ENCODE data around the gene IL1RAP.
A peak's percentile ranks its signal among the peaks of the same experiment; 100 is the strongest.

Gene IL1RAP

DNA sequence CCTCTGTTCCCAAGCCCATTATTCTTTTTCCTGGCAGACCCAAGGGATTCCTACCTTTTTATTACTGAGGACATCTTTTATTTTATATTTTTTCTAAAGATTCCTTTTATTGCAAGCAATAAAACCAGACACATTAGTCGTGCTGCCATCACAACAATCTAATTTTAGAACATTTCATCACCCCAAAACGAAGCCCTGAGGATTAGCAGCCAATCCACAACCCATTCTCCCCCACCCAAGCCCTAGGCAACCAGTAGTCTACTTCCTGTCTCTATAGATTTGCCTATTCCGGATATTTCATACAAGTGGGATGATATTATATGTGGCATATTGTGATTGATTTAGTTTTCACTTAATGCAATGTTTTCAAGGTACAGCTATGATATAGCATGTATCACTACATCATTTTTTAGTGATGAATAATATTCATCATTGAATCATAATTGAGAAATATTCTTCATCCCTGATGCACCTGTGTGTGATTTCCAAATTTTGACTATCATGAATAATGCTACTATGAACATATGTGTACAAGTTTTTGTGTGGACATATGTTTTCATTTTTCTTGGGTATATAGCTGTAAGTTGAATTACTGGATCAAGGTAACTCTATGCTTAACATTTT is 65.7 kb downstream of the IL1RAP start:
- DNase-seq (ENCODE audit: low spot score), result no peak

DNA sequence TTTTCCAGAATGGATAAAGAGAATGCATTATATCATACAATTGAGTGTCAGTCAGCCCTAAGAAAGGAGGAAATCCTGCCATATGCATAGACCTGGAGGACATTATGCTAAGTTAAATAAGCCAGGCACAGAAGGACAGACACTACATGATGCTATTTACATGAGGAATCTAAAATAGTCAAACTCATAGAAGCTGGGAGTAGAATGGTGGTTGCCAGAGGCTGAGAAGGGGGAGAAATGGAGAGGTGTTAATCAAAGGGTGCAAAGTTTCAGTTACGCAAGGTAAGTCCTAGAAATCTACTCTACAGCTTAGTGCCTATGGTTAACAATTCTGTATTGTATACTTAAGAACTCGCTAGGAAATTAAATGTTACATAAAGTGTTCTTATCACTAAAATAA is 66.5 kb downstream of the IL1RAP start:
- no peak for DNase-seq (ENCODE audit: low spot score)

DNA sequence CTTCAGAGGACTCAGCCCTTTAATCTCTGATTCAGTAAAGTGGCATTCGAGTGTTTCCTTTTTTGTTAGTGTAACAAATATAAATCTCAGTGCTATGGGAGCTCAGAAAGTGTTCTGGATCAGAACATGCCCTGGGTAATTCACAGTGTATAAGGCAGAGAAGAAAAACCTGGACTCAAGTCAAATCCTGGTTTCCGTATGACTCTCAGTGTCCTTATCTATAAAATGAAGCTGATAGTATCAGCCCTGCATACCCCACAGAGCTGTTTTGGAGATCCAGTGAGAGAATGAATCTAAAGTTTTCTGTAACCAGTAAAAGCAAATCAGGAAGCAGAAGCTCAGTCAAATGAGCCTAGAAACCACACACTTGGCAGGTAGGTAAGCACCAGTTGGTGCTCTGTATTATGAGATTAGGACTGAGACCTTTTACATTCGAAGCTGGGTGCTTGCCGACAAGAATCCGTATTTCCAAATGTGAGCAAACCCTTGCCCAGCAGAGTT is 67.2 kb downstream of the IL1RAP start:
- DNase-seq (ENCODE audit: low spot score), result peak; percentile 15

DNA sequence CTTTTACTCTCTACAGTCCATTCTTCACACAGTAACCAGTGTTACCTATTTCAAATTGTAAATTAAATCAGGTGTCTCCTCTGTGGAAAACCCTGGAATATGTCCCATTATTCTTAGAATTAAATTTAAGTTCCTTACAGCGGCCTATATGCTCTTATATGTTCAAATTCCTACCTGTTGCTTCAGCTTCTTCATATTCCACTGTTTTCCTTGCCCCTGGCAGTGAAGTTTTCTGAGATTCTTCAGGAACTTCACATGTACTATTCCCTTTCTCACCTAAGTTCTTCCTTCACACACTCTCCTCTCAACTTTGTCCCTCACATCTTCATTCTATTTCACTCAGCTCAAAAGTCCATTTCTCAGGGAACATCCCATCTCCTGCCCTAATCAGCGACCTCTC is 68.8 kb downstream of the IL1RAP start:
- DNase-seq (ENCODE audit: low spot score), result no peak

DNA sequence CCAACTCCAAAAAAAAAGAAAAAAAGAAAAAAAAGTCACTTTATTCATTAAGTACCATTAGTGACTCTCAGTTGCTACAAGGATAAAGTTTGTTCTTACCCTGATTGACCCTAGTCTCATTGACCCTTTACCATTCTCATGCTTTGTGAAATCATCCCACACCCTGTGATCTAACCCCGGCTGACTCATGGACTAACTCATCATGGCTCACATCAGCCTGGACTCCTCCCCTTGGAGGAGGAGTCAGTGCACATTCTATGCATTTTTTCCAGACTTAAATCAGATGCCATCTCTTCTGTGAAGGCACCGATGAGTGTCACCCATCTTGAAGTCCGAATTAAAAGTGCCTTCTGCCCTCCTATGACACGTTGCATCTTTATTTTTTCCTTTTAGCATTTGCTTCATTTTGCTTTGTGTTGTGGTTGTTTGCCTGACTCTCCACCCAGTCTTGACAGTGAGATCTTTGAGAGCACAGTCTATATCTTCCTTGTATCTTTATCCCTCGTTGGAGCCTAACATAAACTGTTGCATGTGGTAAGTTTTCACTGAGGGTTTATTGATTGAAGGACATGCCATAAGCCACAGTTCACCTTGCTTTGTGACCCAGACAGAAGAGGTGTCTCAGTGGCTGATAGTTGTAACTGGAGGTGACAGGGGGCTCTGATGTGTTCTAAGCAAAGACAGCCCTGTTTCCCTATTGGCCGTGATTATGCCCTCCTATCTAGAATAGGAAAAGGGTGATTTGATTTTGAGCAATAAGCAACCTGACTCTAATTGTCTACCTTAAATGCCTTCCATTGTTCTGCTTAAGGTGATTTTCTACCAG is 72.1 kb downstream of the IL1RAP start:
- DNase-seq (ENCODE audit: low spot score), result peak; percentile 90

DNA sequence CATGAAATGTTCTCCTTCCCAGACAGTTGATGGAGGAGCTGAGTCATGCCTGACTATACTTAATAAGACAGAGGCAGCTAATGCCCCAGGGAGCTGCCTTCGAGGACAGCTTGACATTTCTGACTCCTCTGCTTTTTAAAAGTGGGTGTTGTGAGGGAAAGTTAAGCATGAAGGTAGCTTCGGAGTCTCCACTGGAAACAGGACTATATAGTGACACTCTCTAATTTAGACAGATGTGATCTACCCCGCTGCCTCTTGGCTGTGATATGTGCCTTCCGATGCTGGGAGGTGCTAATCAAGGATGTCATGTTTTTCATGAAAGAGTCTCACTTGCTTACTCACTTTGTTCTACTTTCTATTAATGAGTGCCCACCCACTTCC is 72.7 kb downstream of the IL1RAP start:
- DNase-seq (ENCODE audit: low spot score), result peak; percentile 23

DNA sequence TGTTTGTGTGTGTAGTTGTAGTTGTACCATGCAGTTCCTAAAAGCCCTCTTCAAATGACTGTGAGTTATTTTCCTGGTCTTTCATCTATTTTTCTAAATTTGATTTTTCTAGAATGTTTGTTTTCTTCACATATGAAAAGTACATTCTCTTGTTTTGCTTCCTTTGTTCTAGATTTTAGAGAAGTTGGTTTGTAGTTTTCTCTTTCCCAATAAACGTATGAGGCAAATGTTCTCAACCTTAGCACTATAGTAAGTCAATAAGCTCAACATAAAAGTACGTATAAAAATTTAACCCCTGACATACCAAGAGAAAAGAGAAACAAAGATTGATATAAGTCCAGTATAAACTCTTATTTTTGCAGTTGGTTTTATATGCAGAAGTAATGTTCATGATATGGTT is 74.7 kb downstream of the IL1RAP start:
- no peak for DNase-seq (ENCODE audit: low spot score)

DNA sequence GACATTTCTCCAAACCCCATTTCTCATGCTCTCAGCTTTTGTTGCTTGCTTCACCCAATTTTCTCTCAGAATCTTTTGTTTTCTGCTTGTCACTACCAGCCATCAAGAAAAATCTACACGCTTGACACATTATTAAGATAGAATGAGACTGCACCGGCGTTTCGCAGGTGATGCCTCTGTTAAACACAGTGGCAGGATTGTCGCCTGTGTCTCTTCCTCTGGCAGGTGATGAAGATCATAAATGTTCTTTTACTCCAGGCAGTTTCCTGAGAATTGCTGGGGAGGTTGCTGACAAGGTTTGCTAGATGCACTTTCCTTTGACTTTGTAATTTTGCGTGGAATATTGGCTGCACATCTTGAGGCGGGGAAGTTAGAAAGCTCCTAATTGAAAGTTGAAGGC is 75.4 kb downstream of the IL1RAP start:
- DNase-seq (ENCODE audit: low spot score), result no peak

DNA sequence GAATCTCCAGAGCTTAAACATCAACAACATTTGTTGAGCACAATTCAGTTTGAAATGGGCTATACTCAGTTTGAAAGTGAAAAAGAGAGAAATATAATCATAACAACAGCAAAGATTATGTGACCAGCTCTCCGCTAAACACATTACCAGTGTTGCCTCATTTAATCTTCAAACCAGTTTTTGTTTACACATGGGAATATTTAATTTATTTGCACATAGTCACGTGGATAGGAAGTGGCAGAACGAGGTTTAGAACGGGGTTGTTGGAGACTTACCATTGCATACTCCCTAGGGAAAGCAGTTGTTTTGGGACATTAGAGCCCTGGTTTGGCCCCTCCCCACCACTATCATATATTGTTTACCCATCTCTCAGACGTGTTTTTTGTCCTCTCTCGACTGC is 77.2 kb downstream of the IL1RAP start:
- no peak for DNase-seq (ENCODE audit: low spot score)

DNA sequence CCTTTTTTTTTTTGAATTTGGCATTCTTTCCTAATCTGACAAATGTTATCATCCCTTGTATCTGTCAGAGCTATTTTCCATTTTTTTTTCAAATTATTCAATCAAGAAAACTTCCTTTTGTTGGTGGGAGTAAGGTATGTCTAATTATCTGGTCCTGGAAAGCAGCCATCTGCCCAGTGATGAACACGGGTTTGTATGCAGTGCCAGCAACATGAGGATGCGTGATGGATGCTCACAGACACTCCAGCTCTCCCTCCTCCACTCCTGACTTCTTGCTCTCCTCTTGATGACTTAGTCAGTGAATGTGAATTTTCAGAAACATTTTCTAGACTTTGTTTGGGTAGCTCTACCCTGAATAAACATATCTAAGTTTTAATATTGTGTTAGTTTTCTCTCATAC is 79.2 kb downstream of the IL1RAP start:
- no peak for DNase-seq (ENCODE audit: low spot score)

DNA sequence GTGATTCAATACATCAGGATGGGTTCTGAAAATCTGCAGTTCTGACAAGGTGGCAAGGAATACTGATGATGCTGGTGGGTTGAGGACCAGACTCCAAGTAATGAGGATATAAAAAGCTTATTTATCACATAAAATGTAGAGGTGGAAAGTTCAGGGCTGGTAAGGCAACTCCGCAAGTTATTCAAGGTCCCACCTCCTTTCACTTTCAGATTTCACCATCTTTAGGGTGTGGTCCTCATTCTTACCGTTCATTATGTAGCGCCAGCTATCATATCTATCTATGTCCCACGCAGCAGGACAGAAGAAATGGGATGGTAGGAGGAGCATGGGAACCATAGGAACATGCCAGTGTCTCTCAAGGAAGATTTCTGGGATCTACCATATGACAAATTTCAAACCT is 80.3 kb downstream of the IL1RAP start:
- no peak for DNase-seq (ENCODE audit: low spot score)

DNA sequence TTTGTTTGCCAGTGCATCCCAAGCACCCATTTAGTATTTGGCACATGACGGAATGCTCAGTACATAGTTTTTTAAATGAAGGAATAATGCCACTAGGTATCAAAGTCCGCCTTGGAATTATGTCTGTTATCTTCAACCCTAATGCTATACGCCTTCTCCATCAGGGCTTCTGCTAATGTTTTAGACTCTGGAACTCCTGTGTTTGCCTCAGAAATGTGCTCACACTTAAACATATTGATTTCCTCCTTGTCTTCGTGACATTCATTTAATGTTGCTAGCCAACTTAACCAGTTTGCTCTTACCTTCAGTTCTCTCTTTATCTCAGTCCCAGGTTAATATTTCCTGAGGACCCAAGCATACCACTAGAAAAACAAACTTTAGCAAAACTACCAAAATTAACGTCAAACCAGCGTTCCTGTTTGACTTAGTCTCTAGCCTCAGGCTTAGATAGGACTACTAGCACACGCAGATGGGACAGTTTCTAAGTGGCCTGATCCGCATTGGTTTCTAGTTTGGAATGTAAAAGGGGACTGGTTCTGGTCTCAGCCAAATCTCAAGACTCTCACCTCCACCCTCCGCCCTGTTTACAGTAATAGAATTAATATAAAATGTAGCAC is 81.4 kb downstream of the IL1RAP start:
- no peak for DNase-seq (ENCODE audit: low spot score)

DNA sequence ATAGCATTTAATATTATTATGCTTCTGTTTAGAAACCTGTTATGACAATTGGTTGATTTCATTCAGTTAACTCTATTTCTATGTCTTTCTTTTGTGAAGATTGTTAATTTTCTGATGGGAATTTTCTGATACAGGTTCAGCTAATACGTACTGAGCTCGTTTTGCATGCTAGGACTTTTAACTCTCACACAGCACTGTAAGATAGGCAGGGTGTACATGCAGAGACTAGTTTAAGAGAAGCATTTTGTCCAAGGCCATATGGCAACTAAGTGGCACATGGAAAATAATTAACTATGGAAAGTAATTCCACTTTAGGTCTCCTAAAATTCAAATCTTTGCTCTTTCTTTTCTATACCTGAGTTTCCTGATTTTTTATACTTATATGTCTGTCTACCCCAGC is 81.9 kb downstream of the IL1RAP start:
- no peak for DNase-seq (ENCODE audit: low spot score)

DNA sequence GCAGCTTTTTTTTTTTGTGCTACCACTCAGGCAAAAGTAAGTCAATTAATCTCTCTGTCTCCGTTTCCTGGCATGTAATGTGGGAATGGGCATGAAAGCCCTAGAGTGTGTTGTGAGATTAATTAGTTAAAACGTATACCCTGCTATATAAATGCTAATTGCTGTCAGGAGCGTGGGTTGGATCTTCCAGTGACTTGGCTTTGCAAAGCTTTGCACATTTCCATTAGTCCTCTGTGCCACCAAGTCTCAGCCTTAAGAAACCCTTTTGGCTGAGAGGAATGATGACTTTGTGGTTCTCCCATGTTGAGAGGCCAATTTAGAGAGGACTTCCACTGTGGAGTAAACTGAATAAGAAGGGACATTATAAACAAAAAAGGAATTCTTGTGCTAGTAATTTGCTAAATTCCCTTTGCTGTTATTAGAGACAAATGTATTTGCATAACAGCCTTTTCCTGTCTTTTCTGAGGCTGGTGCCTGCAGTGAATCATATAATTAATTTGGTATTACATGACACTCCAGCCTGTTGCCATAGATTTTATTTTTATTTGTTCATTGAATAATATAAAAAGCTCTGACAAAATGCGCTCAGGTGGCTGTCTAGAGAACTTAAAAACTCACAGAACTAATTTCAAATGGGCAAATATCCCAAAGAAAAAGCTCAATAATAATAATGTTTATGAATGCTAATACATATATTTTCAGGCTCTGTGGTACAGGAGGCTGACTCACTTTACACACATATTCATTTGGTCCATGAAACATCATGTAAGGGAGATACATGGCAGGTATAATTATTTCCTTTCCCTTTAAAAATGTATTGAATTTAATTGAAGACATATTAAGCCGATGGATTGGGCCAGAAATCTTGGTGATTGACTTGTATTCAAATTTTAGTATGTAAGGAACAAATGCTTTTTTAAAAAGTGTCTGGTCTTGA is 82.7 kb downstream of the IL1RAP start:
- DNase-seq (ENCODE audit: low spot score), result no peak

DNA sequence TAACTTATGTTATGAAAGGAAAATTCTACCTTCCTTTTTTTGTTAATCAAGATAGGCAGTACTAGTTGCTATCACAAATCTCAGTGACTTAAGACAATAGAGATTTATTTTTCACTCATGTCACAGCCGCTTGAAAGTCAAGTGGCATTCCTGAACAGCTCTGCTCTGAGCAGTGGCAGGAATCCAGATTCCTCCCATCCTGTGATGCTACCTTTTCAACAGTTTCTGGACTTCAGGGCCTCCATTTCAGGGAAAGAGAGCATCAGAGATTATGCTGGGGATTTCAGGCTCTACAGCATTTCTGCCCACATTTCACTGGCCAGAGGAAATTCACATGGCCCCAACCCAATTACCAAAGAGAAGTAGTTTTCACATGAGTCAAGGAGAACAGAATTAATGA is 83.4 kb downstream of the IL1RAP start:
- no peak for DNase-seq (ENCODE audit: low spot score)

DNA sequence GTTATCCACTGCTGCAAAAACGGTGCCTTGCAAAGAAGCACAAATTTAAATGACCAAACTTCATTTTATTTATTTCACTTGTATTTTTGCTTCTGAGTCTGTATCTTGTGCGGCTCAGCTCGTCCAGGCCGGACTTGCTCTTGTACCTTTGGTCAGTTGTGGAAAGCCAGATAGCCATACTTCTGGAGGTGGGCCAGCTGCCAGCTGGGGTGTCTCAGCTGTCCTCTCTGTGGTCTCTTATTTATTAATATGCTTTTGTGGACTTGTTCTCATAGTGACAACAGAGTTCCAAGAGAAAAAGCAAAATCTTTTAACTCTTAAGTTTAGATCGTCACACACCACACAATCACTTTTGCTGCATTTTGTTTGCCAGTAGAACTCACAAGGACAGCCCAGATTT is 87.7 kb downstream of the IL1RAP start:
- no peak for DNase-seq (ENCODE audit: low spot score)

DNA sequence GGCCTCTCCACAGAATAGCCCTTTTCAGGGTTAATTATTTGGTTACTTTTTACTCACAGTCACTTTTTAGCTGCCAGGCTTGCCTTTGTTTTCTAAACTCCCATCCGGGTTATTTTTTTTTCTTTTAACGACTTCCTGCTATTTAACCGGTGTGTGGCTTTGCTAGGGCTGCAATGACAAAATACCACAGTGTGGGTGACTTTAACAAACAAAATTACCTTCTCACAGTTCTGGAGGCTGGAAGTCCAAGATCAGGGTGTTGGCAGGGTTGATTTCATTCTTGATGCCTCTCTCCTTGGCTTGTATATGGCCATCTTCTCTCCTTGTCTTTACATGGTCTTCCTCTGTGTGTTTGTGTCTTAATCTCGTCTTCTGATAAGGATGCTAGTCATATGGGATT is 91.5 kb downstream of the IL1RAP start:
- DNase-seq (ENCODE audit: low spot score), result no peak

DNA sequence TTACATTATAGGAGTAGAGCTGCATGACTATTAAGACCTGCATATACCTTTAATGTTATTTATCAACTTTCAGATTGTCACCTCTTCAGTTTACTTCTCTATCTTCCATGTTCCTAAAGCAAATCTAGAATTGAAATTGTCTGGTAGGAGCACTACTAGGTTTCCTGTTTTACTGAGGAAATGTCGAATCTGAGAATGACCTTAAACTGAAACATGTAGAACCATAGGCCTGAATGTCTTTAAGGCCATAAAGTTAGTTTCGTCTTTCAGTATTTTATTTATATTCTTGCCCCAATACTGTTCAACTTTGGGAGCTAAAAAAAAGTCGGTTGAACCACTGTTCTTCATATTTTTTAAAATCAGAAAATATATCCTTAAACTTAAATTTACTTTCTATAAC is 92.7 kb downstream of the IL1RAP start:
- no peak for DNase-seq (ENCODE audit: low spot score)

DNA sequence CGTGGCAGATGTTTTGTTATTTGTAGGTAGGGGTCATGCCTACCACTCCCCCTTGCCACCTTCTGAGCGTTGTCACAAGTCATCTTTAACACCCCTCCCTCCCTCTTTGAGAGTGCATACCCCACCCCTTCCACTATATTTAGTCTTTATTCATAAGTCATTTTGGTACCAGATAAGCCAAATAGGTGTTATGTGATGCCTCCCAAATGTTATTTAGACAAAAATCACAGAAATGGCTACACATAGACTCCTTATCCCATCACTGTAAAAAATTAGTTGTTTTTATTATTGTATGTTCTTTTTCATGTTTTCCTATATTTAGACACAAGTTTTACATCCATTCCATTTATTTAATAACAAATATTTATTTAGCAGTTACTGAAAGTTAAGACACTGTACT is 93.1 kb downstream of the IL1RAP start:
- no peak for DNase-seq (ENCODE audit: low spot score)

DNA sequence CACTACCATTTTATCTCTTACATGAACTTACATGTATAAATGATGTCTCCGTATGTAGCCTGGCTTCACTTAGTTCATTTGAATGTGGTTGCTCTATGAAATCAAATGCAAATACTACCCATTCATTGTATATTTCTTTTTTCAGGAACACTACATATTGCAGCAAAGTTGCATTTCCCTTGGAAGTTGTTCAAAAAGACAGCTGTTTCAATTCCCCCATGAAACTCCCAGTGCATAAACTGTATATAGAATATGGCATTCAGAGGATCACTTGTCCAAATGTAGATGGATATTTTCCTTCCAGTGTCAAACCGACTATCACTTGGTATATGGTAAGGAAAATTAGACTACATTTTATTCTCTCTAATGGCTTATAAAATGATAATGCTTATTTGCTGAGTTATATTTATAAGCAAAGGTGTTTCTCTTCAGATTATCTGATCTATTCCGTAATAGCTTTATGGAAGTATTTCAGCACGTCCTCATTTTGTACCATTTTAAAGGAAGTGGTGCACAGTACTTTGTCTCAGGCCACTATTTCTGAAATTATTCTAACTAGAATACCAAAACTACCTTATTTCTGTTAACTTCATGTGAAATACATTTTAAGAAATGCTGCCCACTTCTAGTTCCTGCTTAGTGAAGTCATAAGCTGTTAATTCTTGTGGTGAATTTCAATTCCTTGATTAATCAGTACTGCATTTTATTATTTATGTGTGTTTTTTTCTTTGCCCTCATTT is 95.1 kb downstream of the IL1RAP start:
- DNase-seq (ENCODE audit: low spot score), result no peak

DNA sequence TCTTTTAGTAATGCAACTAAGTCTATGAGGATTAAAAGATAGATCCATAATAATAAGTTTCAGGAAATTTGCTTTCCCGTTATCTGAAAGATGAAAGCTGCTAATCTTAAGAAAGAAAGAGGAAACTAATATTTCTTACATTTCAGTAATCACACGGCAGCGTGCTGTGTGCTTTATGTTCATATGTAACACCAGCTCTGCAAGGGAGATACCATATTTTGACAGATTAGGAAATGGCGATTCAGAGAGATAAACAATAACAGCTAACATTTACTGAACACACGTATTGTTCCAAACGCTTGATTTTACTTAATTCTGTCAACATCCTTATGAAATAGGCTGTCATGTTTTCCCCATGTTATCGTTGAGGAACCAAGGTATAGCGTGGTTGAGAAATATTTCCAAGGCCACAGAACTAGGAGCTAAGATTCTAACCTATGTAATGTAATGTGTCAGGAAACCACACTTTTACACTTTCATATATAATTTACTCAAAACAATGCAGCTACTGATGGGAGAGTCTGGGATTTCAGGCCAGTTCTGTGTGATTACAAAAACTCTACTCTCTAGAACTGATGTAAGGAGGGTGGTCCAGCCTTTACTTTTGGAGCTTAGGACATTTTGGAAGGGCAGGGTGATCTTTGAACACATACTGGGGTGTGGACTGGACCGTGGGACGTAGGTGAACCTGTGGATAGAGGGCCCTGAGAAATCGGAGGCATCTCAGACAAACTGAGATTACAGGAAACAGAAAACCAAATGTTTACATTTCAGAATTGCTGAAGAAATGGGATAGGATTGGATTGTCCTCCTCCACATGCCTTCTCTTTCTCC is 100.6 kb downstream of the IL1RAP start:
- no peak for DNase-seq (ENCODE audit: low spot score)

All from AG08395 (cell line).